GM19455 (cell line): ENCODE measurements around the gene EXOSC9.

Source experiments
- ATAC-seq: cut with Tn5 transposase; IDR thresholded peaks from one replicate; pipeline ENCODE4 v1.9.1; 2021; ENCODE audit not compliant: unreplicated experiment

The EXOSC9 gene

DNA sequence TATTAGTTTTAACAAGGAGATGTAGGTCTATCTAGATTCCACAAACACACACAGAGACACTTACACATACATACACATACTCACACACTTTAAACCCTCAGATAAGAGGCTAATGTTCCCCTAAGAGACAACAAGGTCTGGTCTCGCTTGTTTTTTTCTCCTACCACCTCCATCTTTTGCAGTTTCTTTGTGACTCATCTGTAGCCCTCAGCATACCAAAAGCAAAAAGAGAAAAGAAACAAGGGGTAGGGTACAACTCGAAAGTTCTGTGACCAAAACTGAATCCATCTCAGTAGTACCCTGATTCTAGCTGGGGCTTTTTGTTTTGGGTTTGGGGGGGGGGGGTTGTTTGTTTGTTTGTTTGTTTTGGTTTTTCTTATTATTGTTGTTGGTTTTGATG is 12.2 kb upstream of the EXOSC9 start:
- ATAC-seq: peak; percentile 94

GRCh38 chr4:121789455-121789854 is 11.7 kb upstream of the EXOSC9 start:
- ATAC-seq: no peak

DNA sequence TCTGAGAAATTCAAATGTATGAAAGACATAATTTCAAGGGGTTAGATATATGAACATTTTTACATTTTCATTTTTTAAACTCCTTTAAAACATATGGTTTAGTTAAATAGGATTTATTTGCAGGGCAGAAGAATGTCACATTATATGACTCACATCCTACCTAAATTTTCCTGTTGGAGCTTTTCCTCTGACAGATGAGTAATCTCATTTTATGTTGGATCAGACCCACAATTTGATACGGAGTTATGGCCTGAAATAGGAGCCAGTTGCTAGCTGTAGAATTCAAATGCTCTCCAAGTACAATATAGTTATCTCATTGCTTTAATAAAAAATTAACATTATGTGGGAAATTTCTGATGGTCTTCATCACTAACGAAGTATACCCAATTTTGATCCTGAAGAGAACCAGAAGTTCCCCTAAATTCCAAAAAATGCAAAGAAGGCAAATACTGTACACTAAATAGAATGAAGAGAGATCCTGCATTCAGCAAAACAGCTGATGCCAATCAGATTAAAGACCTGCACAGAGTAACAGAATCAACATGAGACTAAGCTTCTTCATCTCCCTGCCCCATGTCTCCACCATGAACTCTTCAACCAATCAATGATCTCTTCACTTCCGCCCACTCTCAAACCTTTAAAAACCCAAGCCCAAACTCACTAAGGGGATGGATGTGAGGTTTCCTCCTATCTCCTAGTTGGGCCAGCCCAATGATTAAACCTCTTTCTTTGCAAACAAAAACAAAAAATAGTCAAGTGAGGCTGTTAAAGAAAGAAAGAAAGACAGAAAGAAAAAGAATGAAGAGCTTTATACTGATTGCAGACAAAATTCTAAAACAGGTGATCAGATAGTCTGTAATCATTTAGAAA is 10.9 kb upstream of the EXOSC9 start:
- no peak for ATAC-seq

- ATAC-seq: no peak
Observed at GRCh38 chr4:121790976-121791375, 10.1 kb upstream of the EXOSC9 start.

DNA sequence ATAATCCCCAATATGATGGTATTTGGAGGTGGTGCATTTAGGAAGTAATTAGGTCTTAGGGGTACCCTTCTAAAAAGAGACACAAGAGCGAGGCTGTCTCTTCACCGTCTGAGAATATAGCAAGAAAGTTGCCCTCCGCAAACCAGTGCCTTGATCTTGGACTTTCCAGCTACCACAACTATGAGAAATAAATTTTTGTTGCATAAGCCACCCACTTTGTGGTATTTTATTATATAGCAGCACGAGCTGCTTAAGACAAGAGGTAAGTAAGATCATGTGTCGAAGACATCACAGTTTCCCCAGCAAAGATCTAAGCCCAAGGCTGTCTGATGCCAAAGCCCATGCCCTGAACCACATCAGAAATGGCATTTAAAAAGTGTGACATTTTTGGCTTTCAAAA is 9.6 kb upstream of the EXOSC9 start:
- no peak for ATAC-seq

GRCh38 chr4:121792966-121793365 is 8.2 kb upstream of the EXOSC9 start:
- ATAC-seq: no peak

DNA sequence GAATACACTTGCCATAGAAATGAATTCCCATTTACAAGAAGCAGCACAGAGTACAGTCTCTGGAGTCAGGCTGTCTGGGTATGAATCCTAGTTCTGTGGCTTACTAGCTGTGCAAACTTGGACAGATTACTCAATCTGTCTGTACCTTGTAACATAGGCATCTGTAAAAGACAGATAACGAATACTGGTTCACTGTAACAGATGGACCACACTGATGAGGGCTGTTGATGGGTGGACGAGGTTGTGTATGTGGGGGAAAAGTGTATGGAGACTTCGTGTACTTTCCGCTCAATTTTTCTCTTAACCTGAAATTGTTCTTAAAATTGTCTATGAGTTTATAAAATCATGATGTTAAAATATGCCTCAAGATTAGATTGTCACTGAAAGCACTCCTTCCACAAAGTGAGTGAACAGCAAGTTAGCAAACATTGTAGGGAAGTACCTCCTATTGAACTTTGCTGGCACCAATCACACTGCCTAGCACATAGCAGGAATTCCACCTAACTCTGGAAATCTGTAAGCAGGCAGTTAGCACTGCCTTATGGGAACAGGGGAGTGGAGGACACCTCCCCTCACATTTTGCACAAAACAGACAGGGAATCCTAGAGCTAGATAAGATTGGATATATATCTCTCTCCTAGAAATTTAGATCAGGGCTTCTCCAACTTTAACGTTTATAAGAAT is 6.5 kb upstream of the EXOSC9 start:
- no peak for ATAC-seq

- no peak for ATAC-seq
Observed at GRCh38 chr4:121796283-121796682, 4.8 kb upstream of the EXOSC9 start.

- no peak for ATAC-seq
Observed at GRCh38 chr4:121799208-121799823, 1.8 kb upstream of the EXOSC9 start.

DNA sequence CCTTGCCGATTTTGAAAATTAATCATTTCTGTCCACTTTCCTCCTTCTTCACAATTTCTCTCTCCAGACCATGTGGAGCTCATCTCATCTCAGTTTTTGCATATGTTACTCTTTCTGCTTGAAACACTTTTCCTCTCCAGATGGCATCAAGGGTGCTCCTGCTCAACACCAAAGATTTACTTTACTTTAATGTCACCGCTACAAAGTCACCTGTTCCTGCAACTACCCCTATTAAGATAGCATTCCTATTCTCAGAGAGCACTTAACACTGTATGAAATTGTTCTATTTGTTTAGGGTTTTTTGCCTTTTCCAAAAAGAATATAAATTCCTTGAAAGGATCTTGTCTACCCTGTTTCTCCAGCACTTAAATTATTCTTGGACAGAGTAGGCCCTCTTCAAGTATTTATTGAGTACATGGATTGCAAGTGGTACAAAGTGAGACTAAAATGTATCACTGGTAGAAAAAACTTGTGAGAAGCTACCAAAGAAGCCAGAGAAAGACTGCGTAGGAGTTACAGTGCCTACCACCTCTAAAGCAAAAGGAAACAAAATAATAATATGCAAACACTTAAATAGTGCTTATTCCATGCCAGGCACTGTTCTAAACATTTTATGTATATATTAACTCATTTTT is 1.1 kb upstream of the EXOSC9 start:
- ATAC-seq: no peak

DNA sequence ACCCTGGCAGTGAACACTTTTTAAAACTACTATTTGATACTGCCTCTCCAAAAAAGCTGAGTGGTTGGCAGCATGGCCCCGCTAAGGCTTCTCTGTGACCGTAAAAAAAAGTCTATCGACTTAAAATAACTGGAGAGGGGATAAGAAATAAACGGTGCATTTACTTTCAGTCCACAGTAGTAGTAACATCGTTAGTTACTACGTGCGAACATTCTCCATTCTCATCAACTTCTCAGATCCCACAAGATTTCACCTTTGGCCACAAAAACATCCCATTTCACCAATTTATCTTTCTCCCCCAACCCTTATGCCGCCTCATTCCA is 524 bp upstream of the EXOSC9 start:
- ATAC-seq: peak; percentile 38

DNA sequence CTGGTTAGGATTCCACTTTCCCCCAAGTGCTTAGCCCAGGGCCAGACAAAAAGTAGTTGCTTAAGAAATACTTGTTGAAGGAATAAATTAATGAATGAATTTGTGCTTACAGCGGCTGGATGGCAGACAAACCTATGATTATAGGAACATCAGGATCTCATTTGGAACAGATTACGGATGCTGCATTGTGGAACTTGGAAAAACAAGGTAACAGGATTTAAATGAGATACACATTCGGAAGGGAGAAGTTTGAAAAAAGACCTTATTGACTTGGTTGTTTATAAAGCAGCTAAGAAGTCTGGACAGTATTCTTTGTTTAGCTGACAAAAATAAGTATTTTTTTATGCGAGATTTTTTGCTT is 572 bp downstream of the EXOSC9 start:
- no peak for ATAC-seq

GRCh38 chr4:121806411-121806810 is 5.3 kb downstream of the EXOSC9 start:
- no peak for ATAC-seq

DNA sequence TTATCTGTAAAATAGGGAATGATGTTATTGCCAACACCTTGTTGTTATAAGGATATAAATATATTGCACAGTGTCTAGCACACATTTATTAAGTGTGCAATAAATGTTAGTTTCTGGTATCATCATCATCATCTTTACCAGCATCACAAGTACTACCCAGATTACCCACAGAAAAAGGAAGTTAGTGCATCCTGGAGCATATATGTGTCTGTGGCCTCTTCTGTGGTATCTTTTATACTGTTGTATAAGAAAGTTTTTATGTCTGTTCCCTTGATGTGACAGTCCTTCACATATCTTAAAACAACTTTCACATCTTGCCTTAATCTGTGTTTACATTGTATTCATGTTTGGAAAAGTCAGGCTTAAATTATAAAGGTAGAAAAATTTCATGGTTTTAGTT is 10.0 kb downstream of the EXOSC9 start:
- no peak for ATAC-seq

DNA sequence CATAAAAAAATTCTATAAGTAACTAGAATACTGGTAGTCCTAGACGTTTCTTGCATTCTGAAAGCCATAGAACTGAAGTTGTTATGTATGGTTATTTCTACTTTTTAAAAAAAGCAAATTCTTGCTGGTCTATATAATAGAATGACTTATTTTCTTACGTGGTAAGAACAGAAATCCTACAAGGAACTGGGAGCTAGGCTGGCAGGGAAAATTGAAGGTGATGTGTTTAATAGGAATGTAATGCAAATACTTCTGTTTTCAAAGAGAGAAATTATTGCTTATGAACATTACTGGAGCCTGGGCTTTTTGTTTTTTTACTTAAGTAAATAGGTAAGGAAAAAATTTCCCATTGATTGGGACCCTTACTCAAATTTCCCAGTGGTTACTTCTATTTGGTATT is 13.6 kb downstream of the EXOSC9 start:
- no peak for ATAC-seq

GRCh38 chr4:121817006-121817405 is 15.9 kb downstream of the EXOSC9 start:
- ATAC-seq: no peak

GRCh38 chr4:121817701-121818100 is 16.6 kb downstream of the EXOSC9 start:
- ATAC-seq: no peak

- no peak for ATAC-seq
Observed at GRCh38 chr4:121818215-121818614, 17.1 kb downstream of the EXOSC9 start.

- ATAC-seq: no peak
Observed at GRCh38 chr4:121819216-121819965, 18.3 kb downstream of the EXOSC9 start.

DNA sequence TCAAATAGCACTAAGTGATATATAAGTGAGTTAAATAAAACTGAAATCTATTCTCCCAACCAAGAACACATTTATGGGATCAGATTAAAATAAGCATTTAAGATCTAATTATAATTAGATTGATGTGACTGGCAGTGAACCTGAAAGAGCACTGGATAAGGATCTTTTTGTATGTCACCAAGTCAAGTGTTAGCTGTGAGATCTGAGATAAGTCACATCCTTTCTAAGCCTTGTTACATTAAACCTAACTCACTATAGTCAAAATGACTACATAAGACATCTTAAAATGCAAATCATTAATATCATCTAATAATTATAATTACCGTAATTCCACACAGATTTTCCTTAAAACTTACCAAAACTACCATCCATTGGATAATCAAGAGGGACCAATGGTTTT is 20.9 kb downstream of the EXOSC9 start:
- ATAC-seq: no peak
